Endothelial cell of umbilical vein (primary cell): ENCODE measurements around the gene AASDH. TPM values are rescaled to one million over a fixed set of nuclear protein-coding genes. Genes with fewer than 3 reads are reported as not detected.

Experiments used
- BruUV-seq: library from RNA; stranded (reverse); fragments of 400-500 nt; replicated peaks from 2 replicates; lab custom pipeline; 2021; lab: Mats Ljungman, UMichigan
- CTCF ChIA-PET: fragments of 300-600, 350-600 bp; sonication (Branson Sonifier 250); formaldehyde crosslinking; loops from one replicate; lab custom pipeline; 2021; ENCODE audit warnings: antibody characterized with exemption, inconsistent platforms; lab: Charles Lee
- POLR2A ChIA-PET: fragments of 300-600, 350-600 bp; sonication (Branson Sonifier 250); formaldehyde crosslinking; loops from one replicate; lab custom pipeline; 2021; ENCODE audit warnings: antibody characterized with exemption, inconsistent platforms; lab: Charles Lee
- DNase-seq: peaks from one replicate; pipeline ENCODE4 v3.0.0-alpha.2; 2011; ENCODE audit warnings: low read depth, low spot score
- FAIRE-seq: peaks from 2 replicates; lab custom pipeline; 2011; peaks lifted over from hg19 to GRCh38; lab: Jason Lieb, UNC
- H2AFZ ChIP-seq: 2 replicates; pipeline ENCODE4 v1.6.0; 2012; ENCODE audit warnings: low read depth, low read length, control low read depth, inconsistent platforms
- H3K27ac ChIP-seq: 2 replicates; pipeline ENCODE4 v1.5.1; 2011; ENCODE audit warnings: low read depth, mild to moderate bottlenecking, control low read depth, low read length, moderate library complexity; ENCODE audit not compliant: insufficient read depth
- H3K27me3 ChIP-seq, 2 experiments: 2 replicates each; pipeline versions ENCODE4 v1.6.0 to v1.6.1; 2011; ENCODE audit warnings: low read length in 2 of 2, mixed read lengths in 1 of 2; ENCODE audit not compliant: control insufficient read depth in 2 of 2, insufficient read depth in 2 of 2
- H3K36me3 ChIP-seq, 2 experiments: 2 replicates in 1 of 2; 3 replicates in 1 of 2; pipeline ENCODE4 v1.5.1; 2011; ENCODE audit warnings: low read length in 2 of 2, mild to moderate bottlenecking in 1 of 2, moderate library complexity in 1 of 2; ENCODE audit not compliant: control insufficient read depth in 2 of 2, insufficient read depth in 2 of 2; ENCODE audit errors: extremely low read depth in 1 of 2
- H3K4me1 ChIP-seq: 3 replicates; pipeline ENCODE4 v1.5.1; 2011; ENCODE audit warnings: mild to moderate bottlenecking, low read length; ENCODE audit not compliant: control insufficient read depth, insufficient read depth; ENCODE audit errors: extremely low read depth
- H3K4me2 ChIP-seq: 2 replicates; pipeline ENCODE4 v1.6.1; 2011; ENCODE audit warnings: low read length, control low read depth, mixed read lengths; ENCODE audit not compliant: insufficient read depth
- H3K4me3 ChIP-seq, 3 experiments: fragments of 200-600 bp in 1 of 3; sonication (generic), shearing (Covaris generic) in 1 of 3; replicated peaks in 1 of 3; 2 replicates each; pipeline ENCODE4 v1.5.1; 2011 to 2016; ENCODE audit warnings: control low read depth in 3 of 3, low read length in 3 of 3, mild to moderate bottlenecking in 2 of 3, inconsistent platforms in 1 of 3, low read depth in 1 of 3, moderate library complexity in 1 of 3; ENCODE audit not compliant: insufficient read depth in 1 of 3
- H3K79me2 ChIP-seq: 2 replicates; pipeline ENCODE4 v1.6.0; 2012; ENCODE audit warnings: low read length, inconsistent platforms; ENCODE audit not compliant: control insufficient read depth, insufficient read depth
- H3K9ac ChIP-seq: replicated peaks from 2 replicates; pipeline ENCODE3; 2011; ENCODE audit warnings: low read length, control low read depth; ENCODE audit not compliant: insufficient read depth; ENCODE audit errors: extremely low read depth
- H3K9me1 ChIP-seq: replicated peaks from 3 replicates; pipeline ENCODE4 v1.6.0; 2011; ENCODE audit warnings: mild to moderate bottlenecking, low read length; ENCODE audit not compliant: control insufficient read depth, insufficient read depth; ENCODE audit errors: extremely low read depth
- H3K9me3 ChIP-seq: replicated peaks from 2 replicates; pipeline ENCODE4 v1.5.1; 2012; ENCODE audit warnings: low read length, inconsistent platforms; ENCODE audit not compliant: control insufficient read depth, insufficient read depth
- H4K20me1 ChIP-seq: replicated peaks from 2 replicates; pipeline ENCODE3; 2011; ENCODE audit warnings: mild to moderate bottlenecking, low read length; ENCODE audit not compliant: control insufficient read depth, insufficient read depth; ENCODE audit errors: extremely low read depth
- EZH2 ChIP-seq: IDR thresholded peaks from 2 replicates; pipeline ENCODE4 v1.6.1; 2012; ENCODE audit warnings: borderline replicate concordance, low read depth, mild to moderate bottlenecking, moderate library complexity, low read length, inconsistent platforms; ENCODE audit not compliant: severe bottlenecking
- FOS ChIP-seq: IDR thresholded peaks from 2 replicates; pipeline ENCODE4 v1.6.1; 2011; ENCODE audit warnings: mild to moderate bottlenecking, low read length, moderate library complexity, borderline replicate concordance; ENCODE audit not compliant: insufficient read depth
- GATA2 ChIP-seq: IDR thresholded peaks from 2 replicates; pipeline ENCODE4 v1.7.0; 2011; ENCODE audit warnings: low read depth, mild to moderate bottlenecking, moderate library complexity, mixed read lengths, low read length; ENCODE audit not compliant: insufficient read length, insufficient read depth
- JUN ChIP-seq: IDR thresholded peaks from 2 replicates; pipeline ENCODE4 v1.6.1; 2011; ENCODE audit warnings: borderline replicate concordance, low read depth; ENCODE audit not compliant: insufficient read length, insufficient read depth
- MYC ChIP-seq: IDR thresholded peaks from one replicate; pipeline ENCODE4 v1.6.1; 2011; ENCODE audit warnings: mild to moderate bottlenecking, low read depth, low read length
- POLR2A ChIP-seq: IDR thresholded peaks from 2 replicates; pipeline ENCODE4 v1.6.1; 2012; ENCODE audit warnings: low read depth, mild to moderate bottlenecking, control low read depth, low read length
- POLR2AphosphoS5 ChIP-seq: IDR thresholded peaks from 2 replicates; pipeline ENCODE4 v1.6.1; 2012; ENCODE audit warnings: low read depth, mild to moderate bottlenecking, control low read depth, low read length, moderate library complexity; ENCODE audit not compliant: insufficient read depth
- dilution Hi-C: fragments of 300-500 bp; cut with MboI; formaldehyde crosslinking; loops from one replicate; pipeline ENCODE4 v1.15.0; 2019; ENCODE audit warnings: low sequenced_read_pairs; ENCODE audit not compliant: extremely low pct_ligation_motif_present
- intact Hi-C: fragments of 100-400 bp; cut with micrococcal nuclease; formaldehyde crosslinking; loops from one replicate; pipeline ENCODE4 v1.10.0; 2022
- polyA plus RNA-seq, 4 experiments: library from polyadenylated mRNA; depleted of rRNA in 3 of 4; stranded (reverse) in 3 of 4; unstranded in 1 of 4; fragments of >200 nt; gene quantifications; 2 replicates each; pipeline versions ENCODE4 v1.2.1 to v1.2.3, GENCODE V29; 2011 to 2012; ENCODE audit warnings: missing spikeins in 1 of 4
- total RNA-seq: library from RNA; stranded (reverse); gene quantifications from 2 replicates; pipeline ENCODE4 v1.2.3, GENCODE V29; 2021
- TF ChIP-seq, protein P1 (sequence below): IDR thresholded peaks from 2 replicates; pipeline ENCODE4 v1.6.1; 2011; ENCODE audit not compliant: insufficient read depth, insufficient read length
- TF ChIP-seq, protein P2 (sequence below), 2 donors: IDR thresholded peaks; 1 replicate in 1 of 2; 2 replicates in 1 of 2; pipeline ENCODE4 v1.5.1; 2011; ENCODE audit warnings: low read length in 2 of 2, mild to moderate bottlenecking in 2 of 2, moderate library complexity in 2 of 2, control low read depth in 1 of 2, inconsistent platforms in 1 of 2, low read depth in 1 of 2; ENCODE audit not compliant: insufficient read depth in 1 of 2; ENCODE audit errors: extremely low read depth in 1 of 2

The AASDH gene
- total and polyA plus RNA-seq, 2 donors (not counting 3 experiments of a cell fraction or from before 2014, with no cell fraction given), result 4.2 to 9.5 TPM

DNA sequence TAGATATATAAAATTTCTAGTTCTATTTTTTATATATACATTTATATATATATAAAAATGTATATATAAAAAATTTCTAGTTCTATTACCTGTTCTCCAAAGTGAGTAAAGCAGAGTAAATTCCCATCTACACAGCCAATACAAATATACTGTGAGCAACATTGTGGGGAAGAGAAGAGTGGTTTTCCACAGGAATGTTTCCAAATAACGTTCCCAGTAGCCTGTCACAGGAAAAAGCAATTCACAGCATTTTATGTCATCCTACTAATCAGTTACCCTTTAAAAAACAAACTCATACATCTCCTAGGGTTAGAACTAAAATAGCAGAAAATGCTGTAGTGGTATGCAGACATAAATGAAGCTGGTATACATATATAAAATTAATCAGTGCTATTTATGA, 44.5 kb downstream of the AASDH start:
- TF ChIP-seq, protein P1, sequence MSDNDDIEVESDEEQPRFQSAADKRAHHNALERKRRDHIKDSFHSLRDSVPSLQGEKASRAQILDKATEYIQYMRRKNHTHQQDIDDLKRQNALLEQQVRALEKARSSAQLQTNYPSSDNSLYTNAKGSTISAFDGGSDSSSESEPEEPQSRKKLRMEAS, result no peak
- TF ChIP-seq FOS (no peak), EZH2 (no peak), MYC (no peak)
- TF ChIP-seq, protein P2, sequence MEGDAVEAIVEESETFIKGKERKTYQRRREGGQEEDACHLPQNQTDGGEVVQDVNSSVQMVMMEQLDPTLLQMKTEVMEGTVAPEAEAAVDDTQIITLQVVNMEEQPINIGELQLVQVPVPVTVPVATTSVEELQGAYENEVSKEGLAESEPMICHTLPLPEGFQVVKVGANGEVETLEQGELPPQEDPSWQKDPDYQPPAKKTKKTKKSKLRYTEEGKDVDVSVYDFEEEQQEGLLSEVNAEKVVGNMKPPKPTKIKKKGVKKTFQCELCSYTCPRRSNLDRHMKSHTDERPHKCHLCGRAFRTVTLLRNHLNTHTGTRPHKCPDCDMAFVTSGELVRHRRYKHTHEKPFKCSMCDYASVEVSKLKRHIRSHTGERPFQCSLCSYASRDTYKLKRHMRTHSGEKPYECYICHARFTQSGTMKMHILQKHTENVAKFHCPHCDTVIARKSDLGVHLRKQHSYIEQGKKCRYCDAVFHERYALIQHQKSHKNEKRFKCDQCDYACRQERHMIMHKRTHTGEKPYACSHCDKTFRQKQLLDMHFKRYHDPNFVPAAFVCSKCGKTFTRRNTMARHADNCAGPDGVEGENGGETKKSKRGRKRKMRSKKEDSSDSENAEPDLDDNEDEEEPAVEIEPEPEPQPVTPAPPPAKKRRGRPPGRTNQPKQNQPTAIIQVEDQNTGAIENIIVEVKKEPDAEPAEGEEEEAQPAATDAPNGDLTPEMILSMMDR (IDR thresholded peaks at IDR 0.05; ENCODE audit: extremely low read depth in 1 of 2, insufficient read depth in 1 of 2, low read depth in 1 of 2, low read length in 2 of 2), result no peak
- Histone ChIP-seq H2AFZ (no peak overlapping the region), H3K4me3 (no peak overlapping the region), H3K9me1 (no peaks in the 10 kb centered on the region), H3K9me3 (no peaks in the 10 kb centered on the region), H3K27ac (no peak overlapping the region), H3K27me3 (no peaks in the 10 kb centered on the region), H3K4me2 (no peak overlapping the region), H3K36me3 (peaks cover 0 to 2% of the 10 kb centered on the region in 2 experiments), H3K4me1 (no peaks in the 10 kb centered on the region), H3K9ac (no peak overlapping the region), H4K20me1 (no peaks in the 10 kb centered on the region), H3K79me2 (no peaks in the 10 kb centered on the region)
- no peak for DNase-seq
- ChIA-PET CTCF (no interaction called here), POLR2A (no interaction called here)
- FAIRE-seq, result no peak
- BruUV-seq, result no TSS peak
- intact Hi-C loops, result no loop called here
- dilution Hi-C loops, result no loop called here

DNA sequence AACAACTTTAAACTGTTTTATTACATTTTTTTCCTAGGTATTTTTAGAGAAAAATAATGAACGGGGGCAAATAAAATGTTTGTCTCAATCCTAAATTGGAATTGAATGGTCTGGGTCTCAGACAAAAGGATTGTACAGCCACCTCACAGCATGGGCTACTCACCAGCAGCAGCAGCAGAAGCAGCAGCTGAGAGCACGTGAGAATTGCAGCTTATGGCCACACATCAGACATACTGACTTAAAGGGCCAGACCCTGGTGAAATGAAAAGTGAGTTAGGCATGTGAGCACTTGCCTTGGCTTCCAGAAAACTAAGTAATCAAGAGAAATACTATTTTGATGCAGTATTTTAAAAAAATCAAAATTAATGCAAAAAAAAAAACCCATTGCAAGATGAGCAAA, 56.6 kb downstream of the AASDH start:
- POLR2A ChIA-PET, result no interaction called here
- intact Hi-C loops (no loop called here), dilution Hi-C loops (no loop called here)
- Histone ChIP-seq H3K4me2 (no peak overlapping the region), H2AFZ (no peak overlapping the region), H3K9ac (no peak overlapping the region), H3K36me3 (no peaks in the 10 kb centered on the region), H3K27ac (no peak overlapping the region), H3K4me1 (peaks cover 2% of the 10 kb centered on the region), H3K9me3 (no peaks in the 10 kb centered on the region), H3K4me3 (no peak overlapping the region), H3K9me1 (no peaks in the 10 kb centered on the region), H4K20me1 (no peaks in the 10 kb centered on the region), H3K27me3 (no peaks in the 10 kb centered on the region), H3K79me2 (no peaks in the 10 kb centered on the region)
- CTCF ChIA-PET, result no interaction called here
- TF ChIP-seq EZH2 (no peak), JUN (no peak), MYC (no peak), POLR2AphosphoS5 (no peak), FOS (no peak), GATA2 (no peak), POLR2A (no peak)
- TF ChIP-seq, protein P1, result no peak
- TF ChIP-seq, protein P2 (IDR thresholded peaks at IDR 0.05; ENCODE audit: extremely low read depth in 1 of 2, insufficient read depth in 1 of 2, low read depth in 1 of 2, low read length in 2 of 2), result no peak
- DNase-seq (no peak), FAIRE-seq (no peak)
- no TSS peak for BruUV-seq
